BE2C (cell line): ENCODE measurements around the gene ADH4.
"Not testable (repeated sequence)": the region's sequence is repeated elsewhere in the genome, so short reads cannot be mapped to it uniquely, and the experiment has no call there.

Source experiments
- DNase-seq: peaks from one replicate; pipeline ENCODE4 v3.0.0-alpha.2; 2020
- H3K27me3 ChIP-seq: fragments of 250-450 bp; sonication (Bioruptor Pico); 2 replicates; pipeline ENCODE4 v1.5.1; 2020; ENCODE audit warnings: mild to moderate bottlenecking
- H3K36me3 ChIP-seq: fragments of 250-450 bp; sonication (Bioruptor Pico); 2 replicates; pipeline ENCODE4 v1.5.1; 2020; ENCODE audit warnings: mild to moderate bottlenecking
- H3K4me1 ChIP-seq: fragments of 250-450 bp; sonication (Bioruptor Pico); 2 replicates; pipeline ENCODE4 v1.5.1; 2020
- H3K4me3 ChIP-seq: 2 replicates; pipeline ENCODE4 v1.5.1; 2011; ENCODE audit warnings: low read depth, low read length
- H3K9me3 ChIP-seq: fragments of 250-450 bp; sonication (Bioruptor Pico); 2 replicates; pipeline ENCODE4 v1.5.1; 2020
- TF ChIP-seq, protein P1 (sequence below): IDR thresholded peaks from 2 replicates; pipeline ENCODE4 v1.5.1; 2012; ENCODE audit warnings: mild to moderate bottlenecking, low read depth, low read length

The ADH4 gene

DNA sequence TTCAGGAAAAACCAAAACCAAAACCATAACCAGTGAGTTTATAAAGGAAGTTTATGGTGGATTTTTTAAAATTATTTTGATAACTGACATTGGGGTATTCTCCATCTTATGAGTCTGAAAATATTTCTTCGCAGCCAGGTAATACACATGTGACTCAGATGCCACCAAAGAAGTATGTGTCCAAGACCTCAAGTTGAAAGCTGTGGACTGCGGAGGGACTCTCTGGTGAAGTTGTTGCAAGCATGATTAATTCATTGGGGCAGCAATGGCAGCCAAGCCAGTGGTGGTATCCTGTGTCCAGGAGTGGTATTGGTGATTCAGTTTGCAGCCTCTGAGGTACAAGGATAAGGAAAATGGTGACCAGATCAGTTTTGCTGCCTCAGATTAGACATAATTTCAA lies 41.5 kb downstream of the ADH4 start:
- no peak for DNase-seq
- 0 out of 2 replicates have a peak, but pooled peaks cover 4% of the 10 kb centered on the region for H3K27me3 ChIP-seq
- H3K4me3 ChIP-seq: no peak overlapping the region
- TF ChIP-seq, protein P1, sequence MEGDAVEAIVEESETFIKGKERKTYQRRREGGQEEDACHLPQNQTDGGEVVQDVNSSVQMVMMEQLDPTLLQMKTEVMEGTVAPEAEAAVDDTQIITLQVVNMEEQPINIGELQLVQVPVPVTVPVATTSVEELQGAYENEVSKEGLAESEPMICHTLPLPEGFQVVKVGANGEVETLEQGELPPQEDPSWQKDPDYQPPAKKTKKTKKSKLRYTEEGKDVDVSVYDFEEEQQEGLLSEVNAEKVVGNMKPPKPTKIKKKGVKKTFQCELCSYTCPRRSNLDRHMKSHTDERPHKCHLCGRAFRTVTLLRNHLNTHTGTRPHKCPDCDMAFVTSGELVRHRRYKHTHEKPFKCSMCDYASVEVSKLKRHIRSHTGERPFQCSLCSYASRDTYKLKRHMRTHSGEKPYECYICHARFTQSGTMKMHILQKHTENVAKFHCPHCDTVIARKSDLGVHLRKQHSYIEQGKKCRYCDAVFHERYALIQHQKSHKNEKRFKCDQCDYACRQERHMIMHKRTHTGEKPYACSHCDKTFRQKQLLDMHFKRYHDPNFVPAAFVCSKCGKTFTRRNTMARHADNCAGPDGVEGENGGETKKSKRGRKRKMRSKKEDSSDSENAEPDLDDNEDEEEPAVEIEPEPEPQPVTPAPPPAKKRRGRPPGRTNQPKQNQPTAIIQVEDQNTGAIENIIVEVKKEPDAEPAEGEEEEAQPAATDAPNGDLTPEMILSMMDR: no peak
- no peaks in the 10 kb centered on the region for H3K9me3 ChIP-seq
- H3K4me1 ChIP-seq: no peaks in the 10 kb centered on the region
- H3K36me3 ChIP-seq: no peaks in the 10 kb centered on the region

DNA sequence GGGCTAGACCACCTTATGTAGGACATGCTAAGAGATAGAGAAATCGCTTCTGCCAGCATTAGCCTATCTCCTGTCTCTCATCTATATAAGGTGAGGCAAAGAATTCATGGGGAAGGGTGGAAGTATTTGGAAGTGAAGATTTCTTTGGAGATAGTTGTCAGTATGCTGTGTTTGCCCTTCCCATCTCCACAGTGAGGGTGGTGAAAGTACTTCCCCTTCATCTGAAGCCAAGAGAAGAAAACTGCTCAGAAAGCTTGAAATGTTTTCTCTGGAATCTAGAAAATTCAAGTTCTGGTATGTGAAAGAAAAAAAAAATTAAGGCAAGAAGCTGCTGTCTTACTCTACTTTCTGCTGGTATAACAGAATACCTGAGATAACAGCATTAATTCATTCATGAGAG lies 43.2 kb downstream of the ADH4 start:
- H3K4me3 ChIP-seq: no peak overlapping the region
- H3K36me3 ChIP-seq: no peaks in the 10 kb centered on the region
- 0 out of 2 replicates have a peak, but pooled peaks cover 4% of the 10 kb centered on the region for H3K27me3 ChIP-seq
- H3K9me3 ChIP-seq: no peaks in the 10 kb centered on the region
- TF ChIP-seq, protein P1: no peak
- no peaks in the 10 kb centered on the region for H3K4me1 ChIP-seq
- no peak for DNase-seq

DNA sequence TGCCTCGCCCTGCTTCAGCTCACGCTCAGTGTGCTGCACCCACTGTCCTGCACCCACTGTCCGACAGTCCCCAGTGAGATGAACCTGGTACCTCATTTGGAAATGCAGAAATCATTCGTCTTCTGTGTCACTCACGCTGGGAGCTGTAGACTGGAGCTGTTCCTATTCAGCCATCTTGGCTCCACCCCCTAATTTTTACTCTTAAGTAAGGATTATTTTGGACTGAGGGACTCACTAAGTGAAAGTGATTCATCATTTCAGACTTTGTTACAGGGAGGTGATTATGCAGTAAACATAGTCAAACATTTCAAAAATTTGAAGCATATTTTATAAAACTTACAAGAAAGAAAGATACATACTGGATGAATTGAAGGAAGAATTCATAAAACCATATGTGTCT lies 44.3 kb downstream of the ADH4 start:
- H3K36me3 ChIP-seq, H3K27me3 ChIP-seq, H3K4me1 ChIP-seq, H3K9me3 ChIP-seq, DNase-seq, H3K4me3 ChIP-seq: not testable (repeated sequence)

DNA sequence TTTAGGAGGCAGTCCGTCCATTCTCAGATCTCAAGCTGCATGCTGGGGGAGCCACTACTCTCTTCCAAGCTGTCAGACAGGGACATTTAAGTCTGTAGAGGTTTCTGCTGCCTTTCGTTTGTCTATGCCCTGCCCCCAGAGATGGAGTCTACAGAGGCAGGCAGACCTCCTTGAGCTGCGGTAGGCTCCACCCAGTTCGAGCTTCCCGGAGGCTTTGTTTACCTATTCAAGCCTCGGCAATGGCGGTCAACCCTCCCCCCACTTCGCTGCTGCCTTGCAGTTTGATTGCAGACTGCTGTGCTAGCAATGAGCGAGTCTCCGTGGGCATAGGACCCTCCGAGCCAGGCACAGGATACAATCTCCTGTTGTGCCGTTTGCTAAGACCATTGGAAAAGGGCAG lies 44.8 kb downstream of the ADH4 start:
- H3K36me3 ChIP-seq: no peaks in the 10 kb centered on the region
- H3K4me1 ChIP-seq: no peaks in the 10 kb centered on the region
- H3K4me3 ChIP-seq: no peak overlapping the region
- TF ChIP-seq, protein P1: no peak
- no peak for DNase-seq
- 0 out of 2 replicates have a peak, but pooled peaks cover 4% of the 10 kb centered on the region for H3K27me3 ChIP-seq
- H3K9me3 ChIP-seq: no peaks in the 10 kb centered on the region

DNA sequence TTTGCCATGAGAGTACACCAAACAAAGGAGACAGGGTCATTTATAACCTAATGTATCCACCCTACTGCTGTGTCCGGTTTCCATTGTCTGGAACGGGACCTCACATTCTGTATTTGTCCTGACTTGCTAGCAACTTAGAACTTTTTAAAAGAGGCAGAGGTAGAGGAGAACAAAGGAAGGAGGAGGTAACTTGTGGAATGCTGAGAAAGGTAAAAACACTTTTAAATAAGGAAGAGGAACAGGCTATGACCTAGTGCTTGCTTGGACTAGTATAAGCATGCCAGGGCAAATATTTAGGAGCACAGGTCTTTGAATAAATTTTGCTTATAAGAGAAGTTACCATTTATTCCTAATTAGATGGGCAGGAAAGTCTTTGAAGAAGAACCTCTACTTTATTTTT lies 52.3 kb downstream of the ADH4 start:
- H3K9me3 ChIP-seq, H3K4me1 ChIP-seq, DNase-seq, H3K4me3 ChIP-seq, H3K27me3 ChIP-seq, H3K36me3 ChIP-seq: not testable (repeated sequence)

DNA sequence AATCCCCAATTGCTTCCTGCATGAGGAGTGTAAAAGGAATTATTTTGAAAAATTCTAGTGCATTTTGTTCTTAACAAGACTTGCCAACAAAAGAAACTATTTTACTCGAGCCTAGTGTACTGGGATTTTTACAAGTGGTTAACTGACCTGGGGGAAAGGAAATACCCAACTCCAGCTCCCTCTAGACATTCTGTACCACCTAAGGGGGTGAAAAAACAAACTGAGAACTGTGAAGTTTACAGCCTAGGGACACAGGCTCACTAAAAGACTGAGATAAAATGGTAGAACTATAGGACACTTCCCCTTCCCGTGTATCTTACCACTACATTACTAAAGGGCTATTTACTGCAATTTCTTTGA lies 52.9 kb downstream of the ADH4 start:
- no peaks in the 10 kb centered on the region for H3K9me3 ChIP-seq
- H3K36me3 ChIP-seq: no peaks in the 10 kb centered on the region
- H3K4me1 ChIP-seq: no peaks in the 10 kb centered on the region
- H3K4me3 ChIP-seq: no peak overlapping the region
- 0 out of 2 replicates have a peak, but pooled peaks cover 5% of the 10 kb centered on the region for H3K27me3 ChIP-seq
- TF ChIP-seq, protein P1: no peak
- no peak for DNase-seq

DNA sequence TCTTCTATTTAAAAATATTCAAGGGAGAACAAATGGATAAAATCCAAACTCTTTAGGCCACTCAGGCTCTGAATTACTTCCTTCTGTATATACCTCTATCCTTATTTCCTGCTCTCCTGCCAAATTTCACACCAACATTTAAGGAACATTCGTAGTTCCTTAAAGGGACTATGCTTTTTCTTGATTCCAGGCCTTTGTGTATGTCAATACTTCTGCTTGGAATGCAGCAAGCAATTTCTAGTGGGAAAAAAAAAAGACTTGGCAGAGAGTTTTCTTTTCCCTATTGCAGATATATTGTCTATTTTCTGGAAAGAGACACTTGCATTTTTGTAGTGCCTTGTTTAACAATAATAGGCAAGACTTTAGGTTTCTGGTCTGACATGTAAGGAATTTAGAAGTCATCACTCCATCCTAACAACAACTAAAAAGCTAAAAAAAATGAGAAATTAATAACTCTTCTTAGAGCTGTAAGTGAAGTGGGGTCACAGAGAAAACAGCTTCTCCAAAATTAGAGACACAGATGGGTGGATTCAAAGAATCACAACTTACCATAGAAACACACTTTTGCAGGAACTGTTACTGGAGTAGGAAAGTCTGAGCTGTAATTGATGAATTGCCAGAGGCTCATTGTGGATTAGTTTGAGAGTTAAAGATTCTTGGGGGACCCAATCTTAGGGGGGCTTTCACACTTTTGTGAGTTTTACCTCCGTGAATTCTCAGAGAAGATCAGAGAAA lies 53.4 kb downstream of the ADH4 start:
- H3K4me3 ChIP-seq: no peak overlapping the region
- 0 out of 2 replicates have a peak, but pooled peaks cover 5% of the 10 kb centered on the region for H3K27me3 ChIP-seq
- H3K36me3 ChIP-seq: no peaks in the 10 kb centered on the region
- H3K4me1 ChIP-seq: no peaks in the 10 kb centered on the region
- DNase-seq: no peak
- TF ChIP-seq, protein P1: no peak
- H3K9me3 ChIP-seq: no peaks in the 10 kb centered on the region
